ENCODE data around the gene SBK3.
"Not testable (repeated sequence)": the region's sequence is repeated elsewhere in the genome, so short reads cannot be mapped to it uniquely, and the experiment has no call there.

Gene SBK3

DNA sequence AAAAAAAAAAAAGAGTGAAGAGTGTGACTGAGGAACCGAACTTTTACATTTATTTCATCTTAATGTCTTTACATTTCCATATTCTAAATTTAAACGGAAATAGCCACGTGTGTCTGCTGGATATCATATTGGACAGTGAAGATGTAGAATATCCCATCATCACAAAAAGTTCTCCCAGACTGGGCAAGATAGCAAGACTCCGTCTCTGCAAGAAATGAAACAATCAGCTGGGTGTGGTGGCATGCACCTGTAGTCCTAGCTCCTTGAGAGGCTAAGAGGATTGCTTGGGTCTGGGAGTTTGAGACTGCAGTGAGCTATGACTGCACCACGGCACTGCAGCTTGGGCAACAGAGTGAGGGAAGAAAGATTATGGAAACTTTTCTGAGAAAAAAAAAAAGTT is 31.4 kb upstream of the SBK3 start:
- DNase-seq (ENCODE audit: low read depth), result no peak

DNA sequence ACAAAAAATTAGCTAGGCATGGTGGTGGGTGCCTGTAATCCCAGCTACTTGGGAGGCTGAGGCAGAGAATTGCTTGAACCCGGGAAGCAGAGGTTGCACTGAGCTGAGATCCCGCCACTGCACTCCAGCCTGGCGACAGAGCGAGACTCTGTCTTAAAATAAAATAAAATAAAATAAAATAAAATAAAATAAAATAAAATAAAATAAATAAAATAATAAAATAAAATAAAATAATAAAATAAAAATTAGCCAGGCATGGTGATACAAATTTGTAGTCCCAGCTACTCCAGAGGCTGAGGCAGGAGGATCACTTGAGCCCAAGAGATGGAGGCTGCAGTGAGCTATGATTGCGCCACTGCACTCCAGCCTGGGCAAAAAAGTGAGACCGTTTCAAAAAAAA is 28.6 kb upstream of the SBK3 start:
- not testable (repeated sequence) for DNase-seq (ENCODE audit: low read depth)

DNA sequence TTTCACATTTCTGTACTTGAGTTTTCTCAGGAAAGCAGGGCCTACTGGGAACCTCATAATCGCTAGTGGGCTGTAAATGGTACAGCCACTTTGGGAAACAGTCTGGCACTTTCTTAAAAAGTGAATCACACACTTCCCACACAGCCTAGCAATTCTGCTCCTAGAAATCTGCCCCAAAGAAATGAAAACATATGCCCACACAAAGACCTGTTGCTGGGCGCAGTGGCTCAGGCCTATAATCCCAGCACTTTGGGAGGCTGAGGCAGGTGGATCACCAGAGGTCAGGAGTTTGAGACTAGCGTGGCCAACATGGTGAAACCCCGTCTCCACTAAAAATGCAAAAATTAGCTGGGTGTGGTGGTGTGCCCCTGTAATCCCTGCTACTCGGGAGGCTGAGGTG is 24.1 kb upstream of the SBK3 start:
- DNase-seq (ENCODE audit: low read depth), result not testable (repeated sequence)

DNA sequence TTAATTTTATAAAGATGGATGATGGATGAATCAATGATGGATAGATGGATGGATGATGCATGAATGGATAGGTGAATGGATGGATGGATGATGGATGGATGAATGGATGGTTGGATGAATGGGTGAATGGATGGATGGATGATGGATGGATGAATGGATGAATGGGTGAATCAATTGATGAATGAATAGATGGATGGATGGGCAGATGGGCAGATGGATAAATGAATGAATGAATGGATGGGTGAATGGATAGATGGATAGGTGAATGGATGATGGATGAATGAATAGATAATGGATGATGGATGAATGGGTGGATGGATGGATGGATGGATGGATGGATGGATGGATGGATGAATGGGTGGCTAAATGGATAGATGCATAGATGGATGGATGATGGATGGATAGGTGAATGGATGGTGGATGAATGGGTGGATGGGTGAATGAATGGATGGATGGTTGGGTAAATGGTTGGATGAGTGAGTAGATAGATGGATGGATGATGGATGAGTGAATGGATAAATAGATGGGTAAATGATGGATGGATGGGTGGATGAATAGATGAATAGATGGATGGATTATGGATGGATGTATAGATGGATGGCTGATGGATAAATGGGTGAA is 22.5 kb upstream of the SBK3 start:
- no peak for DNase-seq (ENCODE audit: low read depth)

DNA sequence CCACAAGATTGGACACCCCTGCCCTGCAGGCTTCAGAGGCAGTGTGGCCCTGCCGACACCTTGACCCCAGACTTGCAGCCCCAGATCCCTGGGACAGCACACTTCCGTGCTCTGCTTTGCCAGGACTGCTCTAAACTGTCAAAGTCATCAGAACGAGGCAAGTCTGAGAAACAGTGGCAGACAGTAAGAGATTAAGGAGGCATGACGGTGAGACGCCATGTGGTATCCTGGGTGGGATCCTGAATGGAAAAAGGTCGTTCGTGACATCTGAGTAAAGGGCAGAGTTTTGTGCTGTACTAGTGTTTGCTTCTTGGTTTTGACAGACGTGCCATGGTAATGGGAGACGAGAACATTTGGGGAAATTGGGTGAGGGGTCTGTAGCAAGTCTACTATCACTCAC is 21.5 kb upstream of the SBK3 start:
- DNase-seq (ENCODE audit: low read depth), result no peak

DNA sequence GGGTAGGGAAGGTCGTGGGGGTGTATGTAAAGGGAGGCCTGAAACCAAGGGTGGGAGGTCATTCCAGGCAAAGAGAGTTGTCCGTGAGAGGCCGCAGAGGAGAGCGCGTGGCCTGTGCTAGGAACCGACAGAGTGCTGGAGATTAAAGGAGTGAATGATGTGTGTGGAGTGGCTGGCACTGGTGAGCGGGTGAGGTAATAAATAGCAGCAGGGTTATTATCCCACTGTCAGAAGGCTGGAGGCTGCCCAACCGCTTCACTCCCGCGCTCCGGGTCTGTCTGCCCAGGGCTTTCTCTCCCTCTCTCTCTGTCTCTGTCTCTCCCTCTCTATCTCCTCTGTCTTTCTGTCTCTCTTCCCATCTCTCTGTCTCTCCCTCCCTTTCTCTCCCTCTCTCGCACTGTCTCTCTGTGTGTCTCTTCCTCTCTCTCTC is 17.9 kb upstream of the SBK3 start:
- DNase-seq (ENCODE audit: low read depth), result no peak

DNA sequence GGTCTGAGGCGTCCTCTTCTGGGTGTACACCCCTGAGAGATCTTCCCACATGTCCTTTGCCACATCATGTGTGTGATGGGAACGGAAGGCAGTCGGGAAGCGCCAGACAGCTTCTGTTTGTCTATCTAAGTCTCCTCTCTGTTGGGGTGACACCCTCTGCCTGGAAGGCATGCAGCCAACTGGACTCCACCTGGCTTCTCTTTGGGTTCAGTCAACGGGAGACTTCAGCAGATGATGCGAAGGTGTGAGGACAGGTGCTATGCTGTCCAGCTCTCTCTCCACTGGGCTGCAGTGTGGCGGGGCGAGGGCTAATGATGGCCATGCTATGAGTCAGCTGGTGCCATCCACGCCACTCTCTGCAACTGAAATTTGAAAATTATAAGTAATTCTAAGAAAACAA is 14.3 kb upstream of the SBK3 start:
- no peak for DNase-seq (ENCODE audit: low read depth)

DNA sequence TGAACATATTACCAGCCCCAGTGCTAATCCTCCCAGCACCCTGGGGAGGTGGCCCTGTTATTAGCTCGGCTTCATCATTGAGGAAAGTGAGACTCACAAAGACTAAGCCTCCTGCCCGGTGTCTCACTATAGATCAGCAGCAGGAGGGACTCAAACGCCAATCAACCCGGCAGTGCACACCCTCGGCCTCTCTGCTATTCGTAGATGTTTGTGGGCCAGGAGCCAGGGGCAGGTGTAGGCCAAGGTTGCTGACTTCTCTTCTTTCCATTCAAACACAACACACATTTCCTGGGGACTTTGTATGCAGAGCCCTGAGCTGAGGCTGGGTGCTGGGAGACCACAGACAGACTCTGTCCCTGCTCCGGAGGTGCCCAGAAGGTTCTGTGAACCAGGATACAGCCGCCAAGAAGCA is 9.4 kb upstream of the SBK3 start:
- no peak for DNase-seq (ENCODE audit: low read depth)

DNA sequence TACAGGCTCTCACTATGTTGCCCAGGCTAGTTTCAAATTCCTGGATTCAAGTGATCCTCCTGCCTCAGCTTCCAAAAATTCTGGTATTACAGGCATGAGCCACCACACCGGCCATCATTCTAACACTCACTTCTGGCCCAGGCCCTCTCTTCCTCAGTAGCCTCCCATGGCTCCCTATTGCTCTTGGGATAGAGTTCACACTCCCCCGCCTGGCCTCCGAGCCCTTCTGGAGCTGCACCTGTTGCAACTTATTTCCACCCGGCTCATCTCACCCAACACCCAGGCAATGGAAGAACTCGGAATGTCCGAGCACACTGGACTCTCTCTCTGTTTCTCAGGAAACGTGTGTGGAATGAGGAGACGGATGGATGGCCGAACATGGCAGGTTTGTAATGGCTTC is 9.0 kb upstream of the SBK3 start:
- no peak for DNase-seq (ENCODE audit: low read depth)

DNA sequence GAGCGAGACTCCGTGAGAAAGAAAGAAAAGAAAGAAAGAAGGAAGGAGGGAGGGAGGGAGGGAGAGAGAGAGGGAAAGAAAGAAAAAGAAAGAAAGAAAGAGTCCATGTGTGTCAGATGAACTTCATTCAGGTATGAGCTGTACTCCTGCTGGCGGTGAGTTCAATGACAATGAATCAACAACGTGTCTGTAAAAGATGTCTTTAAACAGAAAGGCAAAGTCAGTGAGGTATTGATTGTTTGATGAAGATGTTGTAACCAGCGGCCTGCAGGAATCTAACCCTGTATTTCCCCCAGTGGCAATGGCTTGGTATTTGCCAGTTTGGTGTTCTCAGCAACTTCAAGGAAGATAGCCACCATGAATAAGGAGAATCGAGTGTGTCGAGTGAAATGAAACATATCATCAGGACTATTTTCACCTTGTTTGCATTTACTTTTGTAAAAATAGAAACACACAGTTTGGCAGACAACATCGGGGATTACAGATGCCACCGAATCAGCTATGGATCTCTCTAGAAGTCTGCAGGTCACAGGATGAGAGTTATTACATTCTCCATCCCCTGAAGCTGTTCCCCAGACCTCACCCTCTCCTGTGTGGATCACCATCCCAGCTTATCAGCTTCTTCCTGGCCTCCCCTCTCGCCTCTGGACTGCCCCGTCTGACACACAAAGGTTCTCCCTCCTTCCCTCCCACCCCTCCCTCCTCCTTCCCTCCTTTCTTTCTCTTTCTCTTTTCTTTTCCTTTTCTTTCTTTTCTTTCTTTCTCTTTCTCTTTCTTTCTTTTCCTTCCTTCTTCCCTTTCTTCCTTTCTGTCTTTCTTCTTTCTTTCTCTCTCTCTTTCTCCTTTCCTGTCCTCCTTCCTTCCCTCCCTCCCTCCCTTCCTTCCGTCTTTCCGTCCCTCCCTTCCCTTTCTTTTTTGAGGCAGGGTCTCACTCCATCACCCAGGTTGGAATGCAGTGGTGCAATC is 8.2 kb upstream of the SBK3 start:
- DNase-seq (ENCODE audit: low read depth), result no peak

DNA sequence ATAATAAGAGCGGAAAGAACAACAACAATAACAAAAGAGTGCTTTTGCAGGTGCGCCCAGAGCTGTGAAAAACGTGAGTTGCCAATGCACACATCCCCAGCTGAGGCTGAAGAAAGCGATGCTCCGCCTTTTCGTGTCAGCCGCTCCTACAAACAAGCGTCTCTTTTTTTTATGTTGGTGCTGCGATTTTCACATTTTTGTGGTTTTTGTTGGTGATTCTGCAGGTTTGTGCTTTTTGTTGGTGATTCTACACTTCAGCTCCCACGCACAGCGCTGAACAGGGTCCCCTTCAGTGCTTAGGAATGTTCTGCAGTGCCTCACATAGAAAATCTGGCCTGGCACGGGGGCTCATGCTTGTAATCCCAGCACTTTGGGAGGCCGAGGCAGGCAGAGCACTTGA is 7.3 kb upstream of the SBK3 start:
- no peak for DNase-seq (ENCODE audit: low read depth)

DNA sequence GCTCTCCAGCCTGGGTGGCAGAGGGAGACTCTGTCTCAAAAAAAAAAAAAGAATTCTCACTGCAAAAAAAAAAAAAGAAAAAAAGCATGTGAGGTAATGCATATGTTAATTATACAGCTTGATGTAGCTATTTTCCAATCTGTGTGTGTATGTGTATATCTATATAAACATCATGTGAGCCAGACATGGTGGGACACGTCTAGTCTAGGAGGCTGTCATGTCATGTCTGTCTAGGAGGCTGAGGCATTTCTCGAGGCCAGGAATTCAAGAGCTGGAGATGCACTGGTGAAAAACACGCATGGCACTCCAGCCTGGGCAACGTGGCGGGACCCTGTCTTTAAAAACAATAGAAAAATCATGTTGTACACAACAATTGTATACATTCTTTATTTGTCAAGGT is 6.9 kb upstream of the SBK3 start:
- no peak for DNase-seq (ENCODE audit: low read depth)

DNA sequence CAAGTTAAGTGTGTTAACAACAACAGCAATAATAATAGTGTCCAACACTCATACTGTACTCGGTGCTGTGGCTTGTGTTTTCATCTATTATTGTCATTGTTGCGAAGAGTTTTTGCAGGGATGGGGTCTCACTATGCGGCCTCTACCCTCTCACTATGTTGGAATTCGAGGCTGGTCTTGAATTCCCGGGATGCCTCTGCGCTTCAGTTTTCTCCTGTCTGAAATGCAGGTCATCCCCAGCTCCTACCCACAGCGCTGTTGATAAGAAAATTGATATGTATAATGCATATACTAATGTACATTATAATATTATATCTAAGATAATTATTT is 4.9 kb upstream of the SBK3 start:
- no peak for DNase-seq (ENCODE audit: low read depth)

DNA sequence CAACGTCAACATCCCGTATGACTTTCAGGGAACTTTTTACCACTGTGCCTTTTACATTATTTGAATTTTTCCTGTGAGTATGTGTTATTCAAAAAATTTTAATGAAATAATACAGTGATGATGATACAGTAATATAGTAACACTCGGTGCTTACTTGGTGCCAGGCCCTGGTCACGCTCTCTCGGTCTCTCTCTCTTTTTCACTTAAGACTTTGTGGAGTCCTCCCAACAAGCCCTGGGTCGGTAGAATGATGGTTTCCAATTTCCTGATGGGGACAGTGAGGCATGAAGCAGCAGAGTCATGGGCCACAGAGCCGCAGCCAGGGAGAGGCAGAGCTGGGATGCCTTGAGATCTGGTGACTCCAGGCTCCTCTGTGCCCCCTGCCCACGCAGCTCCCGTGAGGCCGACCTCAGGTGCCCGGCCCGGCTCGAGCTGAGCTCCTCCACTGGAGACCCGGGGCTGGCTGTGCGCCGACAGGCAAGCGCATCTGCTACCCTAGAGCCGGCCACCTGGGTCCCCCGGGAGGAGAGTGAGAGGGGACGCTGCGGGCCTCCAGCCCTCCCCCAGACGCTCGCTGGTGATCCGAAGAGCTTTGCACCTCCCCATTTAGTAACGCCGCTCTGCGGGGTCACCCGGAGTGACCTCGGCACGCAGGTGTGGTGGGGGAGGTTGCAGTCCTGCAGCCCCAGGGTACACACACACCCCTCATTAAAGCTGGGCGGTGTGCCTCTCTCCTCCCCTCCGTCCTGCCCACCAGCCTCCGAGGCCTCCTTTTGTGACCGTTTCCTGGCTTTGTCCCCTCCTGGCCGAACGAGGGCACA is 4.4 kb upstream of the SBK3 start:
- DNase-seq (ENCODE audit: low read depth), result no peak

DNA sequence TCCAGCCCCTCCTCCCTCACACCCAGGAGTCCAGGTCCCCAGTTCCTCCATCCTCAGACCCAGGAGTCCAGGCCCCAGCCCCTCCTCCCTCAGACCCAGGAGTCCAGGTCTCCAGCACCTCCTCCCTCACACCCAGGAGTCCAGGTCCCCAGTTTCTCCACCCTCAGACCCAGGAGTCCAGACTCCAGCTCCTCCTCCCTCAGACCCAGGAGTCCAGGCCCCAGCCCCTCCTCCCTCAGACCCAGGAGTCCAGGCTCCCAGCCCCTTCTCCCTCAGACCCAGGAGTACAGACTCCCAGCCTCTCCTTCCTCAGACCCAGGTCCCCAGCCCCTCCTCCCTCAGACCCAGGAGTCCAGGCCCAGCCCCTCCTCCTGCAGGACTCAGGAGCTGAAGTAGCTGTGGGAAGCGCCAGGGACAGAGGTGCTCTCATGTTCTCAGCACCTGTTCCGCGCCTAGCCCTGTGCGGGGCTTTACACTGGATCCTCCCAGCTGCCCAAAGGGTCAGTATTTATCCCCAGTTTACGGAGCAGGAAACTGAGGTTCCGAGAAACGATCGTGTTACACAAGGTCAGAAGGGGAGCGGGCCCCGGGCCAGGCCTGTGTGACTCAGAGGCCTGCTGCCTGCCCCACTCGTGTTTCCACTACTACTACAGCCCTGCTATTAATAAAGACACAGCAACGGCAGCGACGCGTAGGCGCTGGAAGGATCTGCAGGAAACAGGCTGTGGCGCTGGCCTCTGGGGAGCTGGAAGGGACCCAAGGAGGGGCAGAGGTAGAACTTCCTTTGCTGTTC is 1.7 kb upstream of the SBK3 start:
- no peak for DNase-seq (ENCODE audit: low read depth)

DNA sequence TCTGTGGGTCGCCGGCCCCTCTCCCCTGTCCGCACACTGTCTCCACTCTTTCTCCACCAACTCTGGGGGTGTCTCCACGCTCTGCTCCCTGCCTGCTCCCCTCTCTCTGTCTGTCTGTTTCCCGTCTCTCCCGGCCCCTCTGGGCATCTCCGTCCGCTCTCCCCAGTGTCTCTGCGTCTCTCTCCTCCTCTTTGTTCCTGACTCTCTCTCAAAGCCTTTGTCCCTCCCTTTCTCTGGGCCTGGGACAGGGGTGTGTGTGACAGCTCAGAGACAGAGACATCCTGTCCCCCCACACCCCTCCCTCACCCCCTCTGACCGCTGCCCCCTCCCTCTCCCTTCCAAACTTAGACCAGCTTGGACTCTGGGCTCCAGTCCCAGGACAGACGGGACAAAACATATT is 668 bp upstream of the SBK3 start:
- DNase-seq (ENCODE audit: low read depth), result no peak

DNA sequence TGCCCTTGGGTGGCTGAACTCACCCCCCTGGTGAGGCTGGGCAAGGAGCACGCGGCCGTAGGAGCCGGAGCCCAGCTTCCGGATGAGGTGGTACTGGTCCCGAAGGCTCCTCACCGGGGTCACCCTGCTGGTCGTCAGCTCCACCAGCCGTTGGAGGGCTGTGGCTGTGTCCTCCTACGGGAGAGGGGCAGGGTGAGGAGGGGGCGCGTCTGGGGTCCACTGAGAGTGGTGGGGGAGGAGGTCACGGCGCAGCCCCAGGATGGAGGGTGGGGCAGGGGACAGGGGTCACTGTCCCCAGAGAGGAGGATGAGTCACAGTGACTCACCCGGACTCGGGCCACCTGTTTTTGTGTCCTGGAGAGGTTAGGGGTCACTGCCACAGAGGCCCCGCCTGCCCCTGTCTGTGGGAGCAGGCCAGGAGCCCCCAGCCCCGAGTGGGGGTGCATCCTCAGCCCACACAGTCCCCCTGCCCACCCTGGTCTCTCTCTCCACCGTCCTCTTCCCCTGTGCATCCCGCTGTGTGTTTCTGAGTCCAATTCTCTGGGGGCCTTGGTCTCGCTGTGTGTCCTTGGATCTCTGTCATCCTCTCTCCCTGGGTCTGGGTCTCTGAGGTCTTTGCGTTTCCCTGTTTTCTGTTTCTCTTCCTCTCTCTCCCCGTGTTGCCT is 435 bp downstream of the SBK3 start:
- DNase-seq (ENCODE audit: low read depth), result no peak

DNA sequence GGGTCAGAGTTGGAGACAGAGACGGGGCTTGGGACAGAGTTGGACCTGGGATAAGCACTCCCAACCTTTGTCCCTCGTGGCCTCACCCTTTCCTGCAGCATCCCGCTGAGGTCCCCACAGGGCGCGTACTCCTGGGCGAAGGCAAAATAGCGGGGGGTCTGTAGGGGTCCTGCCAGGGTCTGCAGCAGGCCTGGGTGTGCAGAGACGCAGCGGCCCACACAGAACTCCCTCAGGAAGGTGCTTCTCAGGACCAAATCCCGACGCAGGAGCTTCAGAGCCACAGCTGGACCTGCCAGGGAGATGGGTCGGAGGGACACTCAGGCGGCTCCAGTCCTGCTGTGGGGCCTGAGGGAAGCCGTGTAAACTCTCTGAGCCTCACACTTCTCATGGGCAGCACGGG is 1.3 kb downstream of the SBK3 start:
- no peak for DNase-seq (ENCODE audit: low read depth)

DNA sequence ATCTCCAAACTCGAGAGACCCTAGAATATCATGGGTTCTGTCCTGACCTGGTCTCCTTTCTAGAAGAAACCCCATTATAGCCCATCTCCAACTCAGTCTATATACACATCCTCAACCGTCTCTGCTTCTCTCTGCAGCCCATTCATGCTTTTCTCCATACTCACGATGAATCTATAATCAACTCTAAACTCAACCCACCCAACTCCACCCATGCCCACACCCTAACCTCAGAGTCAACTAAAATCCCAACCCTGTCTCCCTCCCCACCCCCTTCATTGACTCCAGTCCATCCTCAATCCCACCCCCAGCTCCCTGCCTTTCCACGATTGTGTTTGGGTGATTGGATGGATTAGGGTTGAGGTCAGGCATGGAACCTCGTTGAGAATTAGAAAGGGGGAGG is 1.8 kb downstream of the SBK3 start:
- DNase-seq (ENCODE audit: low read depth), result no peak

DNA sequence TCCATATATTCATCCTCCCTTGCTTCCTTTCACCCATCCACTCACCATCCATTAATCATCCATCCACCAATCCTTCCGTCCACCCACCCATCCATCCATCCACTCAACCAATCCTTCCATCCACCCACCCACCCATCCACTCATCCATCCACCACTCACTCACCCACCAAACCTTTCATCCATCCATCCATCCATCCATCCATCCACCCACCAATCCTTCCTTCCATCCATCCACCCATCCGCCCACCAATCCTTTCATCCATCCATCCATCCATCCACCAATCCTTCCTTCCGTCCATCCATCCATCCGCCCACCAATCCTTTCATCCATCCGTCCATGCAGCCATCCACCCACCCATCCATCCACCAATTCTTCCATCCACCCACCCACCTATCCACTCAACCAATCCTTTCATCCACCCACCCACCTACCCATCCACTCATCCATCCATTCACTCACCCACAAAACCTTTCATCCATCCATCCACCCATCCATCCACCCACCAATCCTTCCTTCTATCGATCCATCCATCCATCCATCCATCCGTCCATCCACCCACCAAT is 3.0 kb downstream of the SBK3 start:
- no peak for DNase-seq (ENCODE audit: low read depth)

DNA sequence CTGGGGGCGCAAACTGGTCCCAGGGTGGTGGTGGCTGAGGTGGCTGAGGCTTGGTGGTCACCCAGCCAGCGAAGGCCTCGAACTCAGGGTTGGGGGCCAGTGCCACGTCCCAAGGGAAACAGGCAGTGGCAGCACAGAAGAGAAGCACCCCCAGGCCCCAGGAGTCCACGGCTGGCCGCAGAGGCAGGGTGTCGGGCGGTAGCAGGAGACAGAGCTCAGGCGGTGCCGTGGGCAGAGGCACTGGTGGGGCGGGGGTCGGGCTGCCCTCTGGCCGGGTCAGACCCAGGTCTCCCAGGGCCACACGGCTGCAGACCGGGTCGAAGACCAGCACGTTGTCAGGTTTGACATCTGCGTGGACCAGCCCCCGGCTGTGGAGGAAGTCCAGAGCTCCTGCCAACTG is 4.3 kb downstream of the SBK3 start:
- no peak for DNase-seq (ENCODE audit: low read depth)

All from stimulated activated CD8-positive, alpha-beta memory T cell treated with anti-CD3 and anti-CD28 coated beads, Interleukin-12 subunit alpha, Interleukin-12 subunit beta, amount 100 ng/mL, for 4 hours (primary cell).